Glutamatergic neuron (in vitro differentiated cells): ENCODE results near the gene ARFIP2. TPM values are rescaled to one million over a fixed set of nuclear protein-coding genes. Genes with fewer than 3 reads are reported as not detected.
A peak's percentile ranks its signal among the peaks of the same experiment; 100 is the strongest.
"Not testable (repeated sequence)": the region's sequence is repeated elsewhere in the genome, so short reads cannot be mapped to it uniquely, and the experiment has no call there.

Experiments
- DNase-seq: peaks from one replicate; pipeline ENCODE4 v3.0.0; 2022
- H3K27ac Mint-ChIP-seq: one replicate; pipeline ENCODE4 v1.8.0; 2020; ENCODE audit warnings: mild to moderate bottlenecking, mixed read lengths, inconsistent platforms; ENCODE audit not compliant: unreplicated experiment
- H3K27me3 Mint-ChIP-seq: one replicate; pipeline ENCODE4 v1.8.0; 2020; ENCODE audit warnings: mild to moderate bottlenecking, moderate library complexity, mixed read lengths, inconsistent platforms; ENCODE audit not compliant: unreplicated experiment
- H3K36me3 Mint-ChIP-seq: one replicate; pipeline ENCODE4 v1.8.0; 2020; ENCODE audit warnings: mild to moderate bottlenecking, mixed read lengths, inconsistent platforms; ENCODE audit not compliant: unreplicated experiment
- H3K4me1 Mint-ChIP-seq: one replicate; pipeline ENCODE4 v1.8.0; 2020; ENCODE audit warnings: mild to moderate bottlenecking, low read depth, mixed read lengths, inconsistent platforms; ENCODE audit not compliant: unreplicated experiment
- H3K4me3 Mint-ChIP-seq: one replicate; pipeline ENCODE4 v1.8.0; 2020; ENCODE audit warnings: mild to moderate bottlenecking, mixed read lengths, inconsistent platforms; ENCODE audit not compliant: unreplicated experiment
- H3K9me3 Mint-ChIP-seq: one replicate; pipeline ENCODE4 v1.8.0; 2020; ENCODE audit warnings: mild to moderate bottlenecking, moderate library complexity, mixed read lengths, inconsistent platforms; ENCODE audit not compliant: unreplicated experiment
- total RNA-seq: library from RNA; stranded (reverse); fragmentation: NEBNext Ultra II Directional; extraction: Animal tissue kit (Norgen Biotek cat#: 25700); gene quantifications from one replicate; pipeline ENCODE4 v1.2.1, GENCODE V29; 2021; ENCODE audit not compliant: unreplicated experiment
- TF ChIP-seq, protein P1 (sequence below): fragments of 200-600 bp; sonication (generic); IDR thresholded peaks from one replicate; pipeline ENCODE4 v1.5.0; 2021; ENCODE audit not compliant: partially characterized antibody, unreplicated experiment

Gene ARFIP2
- total RNA-seq, 1 donor from 2014 or later, result 53.3 TPM

GRCh38 chr11:6523253-6523652 is 42.1 kb upstream of the ARFIP2 start:
- H3K27ac Mint-ChIP-seq, result no peak overlapping the region
- peaks cover 15% of the 10 kb centered on the region for H3K4me1 Mint-ChIP-seq
- no peaks in the 10 kb centered on the region for H3K9me3 Mint-ChIP-seq
- no peak overlapping the region for H3K4me3 Mint-ChIP-seq
- DNase-seq, result no peak
- TF ChIP-seq, protein P1, sequence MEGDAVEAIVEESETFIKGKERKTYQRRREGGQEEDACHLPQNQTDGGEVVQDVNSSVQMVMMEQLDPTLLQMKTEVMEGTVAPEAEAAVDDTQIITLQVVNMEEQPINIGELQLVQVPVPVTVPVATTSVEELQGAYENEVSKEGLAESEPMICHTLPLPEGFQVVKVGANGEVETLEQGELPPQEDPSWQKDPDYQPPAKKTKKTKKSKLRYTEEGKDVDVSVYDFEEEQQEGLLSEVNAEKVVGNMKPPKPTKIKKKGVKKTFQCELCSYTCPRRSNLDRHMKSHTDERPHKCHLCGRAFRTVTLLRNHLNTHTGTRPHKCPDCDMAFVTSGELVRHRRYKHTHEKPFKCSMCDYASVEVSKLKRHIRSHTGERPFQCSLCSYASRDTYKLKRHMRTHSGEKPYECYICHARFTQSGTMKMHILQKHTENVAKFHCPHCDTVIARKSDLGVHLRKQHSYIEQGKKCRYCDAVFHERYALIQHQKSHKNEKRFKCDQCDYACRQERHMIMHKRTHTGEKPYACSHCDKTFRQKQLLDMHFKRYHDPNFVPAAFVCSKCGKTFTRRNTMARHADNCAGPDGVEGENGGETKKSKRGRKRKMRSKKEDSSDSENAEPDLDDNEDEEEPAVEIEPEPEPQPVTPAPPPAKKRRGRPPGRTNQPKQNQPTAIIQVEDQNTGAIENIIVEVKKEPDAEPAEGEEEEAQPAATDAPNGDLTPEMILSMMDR, result no peak
- no peaks in the 10 kb centered on the region for H3K36me3 Mint-ChIP-seq
- peaks cover 1% of the 10 kb centered on the region for H3K27me3 Mint-ChIP-seq

DNA sequence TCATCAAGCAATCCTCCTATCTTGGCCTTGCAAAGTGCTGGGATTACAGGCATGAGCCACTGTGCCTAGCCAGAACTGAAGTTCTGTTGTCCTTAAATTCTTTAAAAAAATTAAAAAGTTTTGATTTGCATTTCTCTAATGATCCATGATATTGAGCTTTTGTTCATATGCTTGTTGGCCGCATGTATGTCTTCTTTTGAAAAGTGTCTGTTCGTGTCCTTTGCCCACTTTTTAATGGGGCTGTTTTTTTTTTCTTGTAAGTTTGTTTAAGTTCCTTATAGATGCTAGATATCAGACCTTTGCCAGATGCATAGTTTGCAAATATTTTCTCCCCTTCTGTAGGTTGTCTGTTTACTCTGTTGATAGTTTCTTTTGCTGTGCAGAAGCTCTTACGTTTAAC is 40.8 kb upstream of the ARFIP2 start:
- not testable (repeated sequence) for H3K4me1 Mint-ChIP-seq, H3K27me3 Mint-ChIP-seq, DNase-seq, H3K36me3 Mint-ChIP-seq, H3K4me3 Mint-ChIP-seq, H3K27ac Mint-ChIP-seq, H3K9me3 Mint-ChIP-seq

DNA sequence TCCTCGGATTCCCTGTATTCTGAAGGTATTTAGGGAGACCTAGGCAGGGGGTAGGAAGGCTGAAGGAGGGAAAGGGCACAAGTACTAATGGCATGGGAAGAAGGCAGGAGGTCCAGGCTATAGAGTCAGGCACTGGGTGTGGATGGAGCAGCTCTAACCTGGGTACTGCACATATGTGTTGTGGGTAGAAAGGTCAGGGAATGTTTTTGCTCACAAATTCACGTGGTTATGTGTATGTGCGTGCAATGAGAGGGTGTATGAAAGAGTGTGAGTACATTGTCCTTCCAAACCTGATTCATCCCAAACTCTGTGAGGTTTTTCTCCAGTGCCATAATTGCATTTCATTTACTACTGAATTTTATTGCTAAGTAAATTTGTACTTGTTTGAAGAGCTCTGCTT is 39.1 kb upstream of the ARFIP2 start:
- Mint-ChIP-seq H3K27ac (no peak overlapping the region), H3K4me3 (no peak overlapping the region), H3K4me1 (no peaks in the 10 kb centered on the region), H3K27me3 (peaks cover 1% of the 10 kb centered on the region), H3K36me3 (no peaks in the 10 kb centered on the region), H3K9me3 (no peaks in the 10 kb centered on the region)
- no peak for DNase-seq
- TF ChIP-seq, protein P1, result no peak

- Mint-ChIP-seq H3K27me3 (no peaks in the 10 kb centered on the region), H3K4me3 (no peak overlapping the region), H3K36me3 (peaks cover 4% of the 10 kb centered on the region), H3K9me3 (peaks cover 2% of the 10 kb centered on the region), H3K27ac (no peak overlapping the region), H3K4me1 (no peaks in the 10 kb centered on the region)
- DNase-seq, result no peak
- TF ChIP-seq, protein P1, result no peak
Measured at GRCh38 chr11:6516865-6517264, 35.7 kb upstream of the ARFIP2 start.

DNA sequence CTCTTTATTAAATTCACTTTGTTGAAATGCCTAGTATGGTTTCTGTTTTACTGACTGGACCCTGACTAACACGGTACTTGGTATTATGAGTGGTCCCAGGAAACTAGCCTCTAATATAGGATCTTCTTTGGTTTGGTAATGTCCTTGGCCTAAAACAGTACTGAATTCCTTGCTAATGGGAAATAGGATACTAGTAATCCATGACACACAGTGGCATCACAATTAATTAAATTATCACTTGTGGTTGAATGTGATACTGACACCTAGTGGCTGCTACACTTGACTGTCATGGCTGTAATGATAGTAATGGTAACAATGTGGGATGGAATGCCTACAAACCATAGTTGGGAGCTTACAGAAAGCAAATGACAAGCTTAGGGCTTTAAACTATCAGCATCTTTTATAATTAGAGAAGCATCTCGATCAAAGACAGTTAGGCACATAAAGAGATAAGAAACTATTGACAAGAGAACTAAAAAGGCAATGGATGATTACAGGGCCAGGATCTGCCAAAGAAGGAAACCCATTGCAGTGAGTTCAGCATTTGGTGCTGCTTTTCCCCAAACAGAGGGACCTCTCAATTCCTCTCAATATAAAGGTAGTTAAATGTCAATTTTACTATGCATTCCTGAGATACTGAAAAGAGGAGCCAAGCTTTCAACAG is 24.6 kb upstream of the ARFIP2 start:
- Mint-ChIP-seq H3K36me3 (no peaks in the 10 kb centered on the region), H3K27me3 (no peaks in the 10 kb centered on the region), H3K9me3 (no peaks in the 10 kb centered on the region), H3K4me1 (peaks cover 2% of the 10 kb centered on the region), H3K4me3 (no peak overlapping the region), H3K27ac (no peak overlapping the region)
- DNase-seq, result no peak
- TF ChIP-seq, protein P1, result peak; percentile 73
